Esophagus squamous epithelium (tissue), 5 donors: ENCODE measurements around the gene BAHCC1. TPM values are rescaled to one million over a fixed set of nuclear protein-coding genes. Genes with fewer than 3 reads are reported as not detected.

Source experiments
- DNase-seq: peaks from one replicate; lab custom pipeline; 2025; lab: John Stamatoyannopoulos, UW
- H3K27ac ChIP-seq, 4 donors: fragments of 200-600 bp; sonication (generic); one replicate each; pipeline ENCODE4 v1.5.1; 2016 to 2019; ENCODE audit warnings: mild to moderate bottlenecking in 1 of 4
- H3K27me3 ChIP-seq, 4 donors: fragments of 200-600 bp; sonication (generic); 1 replicate in 3 of 4; 2 replicates in 1 of 4; pipeline versions ENCODE4 v1.5.1 to v1.6.0; 2017 to 2021; ENCODE audit warnings: antibody characterized with exemption in 1 of 4
- H3K36me3 ChIP-seq, 3 donors: fragments of 200-600 bp; sonication (generic); one replicate each; pipeline ENCODE4 v1.5.1; 2016 to 2019
- H3K4me1 ChIP-seq, 3 donors: fragments of 200-600 bp; sonication (generic); one replicate each; pipeline ENCODE4 v1.5.1; 2017 to 2019
- H3K4me3 ChIP-seq, 4 donors: fragments of 200-600 bp; sonication (generic); 1 replicate in 3 of 4; 2 replicates in 1 of 4; pipeline ENCODE4 v1.5.1; 2016 to 2019; ENCODE audit warnings: mild to moderate bottlenecking in 2 of 4, moderate library complexity in 1 of 4
- H3K9me3 ChIP-seq, 3 donors: fragments of 200-600 bp; sonication (generic); one replicate each; pipeline ENCODE4 v1.5.1; 2016 to 2019
- CTCF ChIP-seq, 6 experiments: fragments of 450-650 bp in 4 of 6; fragments of 200-600 bp in 2 of 6; sonication (generic) in 2 of 6; IDR thresholded peaks; one replicate each; pipeline ENCODE4 v1.5.1; 2016 to 2019; ENCODE audit warnings: antibody characterized with exemption in 6 of 6, mild to moderate bottlenecking in 4 of 6, moderate library complexity in 4 of 6
- POLR2A ChIP-seq, 4 donors: fragments of 450-650 bp; IDR thresholded peaks; one replicate each; pipeline ENCODE4 v1.6.1; 2017; ENCODE audit warnings: antibody characterized with exemption in 4 of 4, mild to moderate bottlenecking in 4 of 4, moderate library complexity in 3 of 4
- WGBS, 2 donors: methylation state at CpG; one replicate each; pipeline ENCODE4 v1.1.5; 2018; 5-methylcytosine and 5-hydroxymethylcytosine counted together
- intact Hi-C: fragments of 100-400 bp; cut with DNase I; formaldehyde crosslinking; loops from one replicate; pipeline ENCODE4 v1.15.0; 2022
- total RNA-seq, 4 donors: library from RNA; depleted of rRNA; stranded (reverse); fragments of >200 nt; gene quantifications; one replicate each; pipeline ENCODE4 v1.1.0, GENCODE V29; 2016
- donor health status: DM: yes; HTN: yes; CAD: no.

Gene BAHCC1
- total RNA-seq, 4 donors from 2014 or later = 3.8 to 10.6 (median 5.4) TPM

GRCh38 chr17:81462506-81463125, 67.4 kb downstream of the BAHCC1 start:
- no peak for TF ChIP-seq POLR2A (IDR thresholded peaks at IDR 0.05)
- no peak for TF ChIP-seq CTCF (IDR thresholded peaks at IDR 0.05)
- peaks cover 0 to 11% (median 3%) of the 10 kb centered on the region in 3 donors for H3K4me1 ChIP-seq
- H3K27me3 ChIP-seq = no peaks in the 10 kb centered on the region
- 97 to 98% methylated on average over 17 of the region's 33 CpGs for WGBS, 2 donors
- H3K27ac ChIP-seq = no peak overlapping the region
- H3K36me3 ChIP-seq = peaks cover 0 to 57% (median 0%) of the 10 kb centered on the region in 3 donors
- H3K4me3 ChIP-seq = no peak overlapping the region
- DNase-seq = no peak
- H3K9me3 ChIP-seq = no peaks in the 10 kb centered on the region
- intact Hi-C loops = no loop called here

DNA sequence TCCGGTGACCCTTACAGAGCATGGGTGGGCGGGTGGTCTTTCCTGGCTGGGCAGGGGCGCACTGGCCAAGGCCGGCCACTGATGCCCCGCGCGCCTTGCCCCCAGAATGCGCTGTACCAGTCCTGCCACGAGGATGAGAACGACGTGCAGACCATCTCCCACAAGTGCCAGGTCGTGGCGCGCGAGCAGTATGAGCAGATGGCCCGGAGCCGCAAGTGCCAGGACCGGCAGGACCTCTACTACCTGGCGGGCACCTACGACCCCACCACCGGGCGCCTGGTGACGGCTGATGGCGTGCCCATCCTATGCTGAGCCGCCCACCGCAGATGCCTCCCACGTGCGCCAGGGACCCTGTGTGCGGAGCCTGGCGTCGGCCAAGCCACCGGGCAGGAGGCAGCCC, 68.2 kb downstream of the BAHCC1 start:
- DNase-seq = no peak
- Histone ChIP-seq H3K9me3 (no peaks in the 10 kb centered on the region), H3K4me3 (no peak overlapping the region), H3K36me3 (peaks cover 0 to 52% (median 0%) of the 10 kb centered on the region in 3 donors), H3K27ac (no peak overlapping the region), H3K27me3 (no peaks in the 10 kb centered on the region), H3K4me1 (peaks cover 0 to 11% (median 3%) of the 10 kb centered on the region in 3 donors)
- intact Hi-C loops = no loop called here
- TF ChIP-seq CTCF (IDR thresholded peaks at IDR 0.05) (no peak), POLR2A (IDR thresholded peaks at IDR 0.05) (no peak)
- WGBS, 2 donors = 100% methylated on average over 5 of the region's 32 CpGs; no CpG with 5 or more reads in 1 of the 2 donors

DNA sequence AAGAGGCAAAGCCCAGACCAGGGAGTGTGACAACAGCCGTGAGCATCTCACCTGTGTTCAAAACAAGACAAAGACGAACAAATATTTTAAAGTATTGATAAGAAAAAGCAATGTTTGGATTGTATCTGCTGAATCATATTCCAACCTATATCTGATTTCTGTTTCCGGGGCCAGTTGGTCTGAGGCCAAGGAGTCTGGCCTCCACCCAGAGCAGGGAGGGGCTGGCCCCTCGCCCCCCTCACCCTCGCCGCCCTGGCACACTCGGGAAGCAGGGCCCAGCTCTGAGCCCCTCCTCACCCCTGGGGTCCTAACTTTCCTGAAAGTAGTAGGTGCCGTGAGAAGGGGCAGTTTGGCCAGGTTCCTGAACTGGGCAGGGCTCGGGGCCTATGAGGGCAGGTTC, 69.3 kb downstream of the BAHCC1 start:
- WGBS, 2 donors = 69 to 77% methylated on average over 7 to 9 of the region's 9 CpGs
- Histone ChIP-seq H3K4me1 (peaks cover 0 to 11% (median 3%) of the 10 kb centered on the region in 3 donors), H3K36me3 (peaks cover 0 to 42% (median 0%) of the 10 kb centered on the region in 3 donors), H3K4me3 (no peak overlapping the region), H3K9me3 (no peaks in the 10 kb centered on the region), H3K27me3 (no peaks in the 10 kb centered on the region), H3K27ac (no peak overlapping the region)
- intact Hi-C loops = no loop called here
- no peak for DNase-seq
- TF ChIP-seq CTCF (IDR thresholded peaks at IDR 0.05) = no peak
- no peak for TF ChIP-seq POLR2A (IDR thresholded peaks at IDR 0.05)

DNA sequence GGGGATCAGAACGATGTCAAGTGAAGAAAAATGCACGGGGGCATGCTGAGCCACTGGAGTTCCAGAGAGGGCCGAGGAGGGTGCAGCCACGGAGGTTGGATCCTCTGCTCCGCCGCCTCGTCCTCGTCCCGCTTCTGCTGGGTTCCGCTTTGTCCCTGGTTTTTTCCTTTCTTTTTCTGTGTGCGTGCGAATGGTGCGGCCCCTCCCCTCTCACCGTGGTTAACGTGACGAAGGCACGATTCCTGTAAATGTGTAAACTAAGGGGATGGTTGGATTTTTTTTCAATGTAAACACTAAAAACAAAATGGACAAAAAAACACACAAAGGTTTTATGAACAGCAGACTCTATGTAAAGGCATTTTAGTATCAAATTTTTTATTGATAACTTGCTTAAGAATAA, 70.7 kb downstream of the BAHCC1 start:
- 82 to 86% methylated on average over 16 of the region's 17 CpGs for WGBS, 2 donors
- intact Hi-C loops = no loop called here
- Histone ChIP-seq H3K36me3 (peaks cover 0 to 30% (median 0%) of the 10 kb centered on the region in 3 donors), H3K9me3 (no peaks in the 10 kb centered on the region), H3K27ac (no peak overlapping the region), H3K27me3 (no peaks in the 10 kb centered on the region), H3K4me3 (no peak overlapping the region), H3K4me1 (peaks cover 0 to 6% (median 0%) of the 10 kb centered on the region in 3 donors)
- TF ChIP-seq POLR2A (IDR thresholded peaks at IDR 0.05) (no peak), CTCF (IDR thresholded peaks at IDR 0.05) (no peak)
- DNase-seq = no peak

GRCh38 chr17:81466564-81467472, 71.6 kb downstream of the BAHCC1 start:
- Histone ChIP-seq H3K4me3 (no peak overlapping the region), H3K27ac (no peak overlapping the region), H3K36me3 (peaks cover 0 to 21% (median 0%) of the 10 kb centered on the region in 3 donors), H3K4me1 (peaks cover 0 to 10% (median 0%) of the 10 kb centered on the region in 3 donors), H3K9me3 (no peaks in the 10 kb centered on the region), H3K27me3 (no peaks in the 10 kb centered on the region)
- intact Hi-C loops = no loop called here
- TF ChIP-seq POLR2A (IDR thresholded peaks at IDR 0.05) = no peak
- no peak for TF ChIP-seq CTCF (IDR thresholded peaks at IDR 0.05)
- DNase-seq = no peak
- 86 to 87% methylated on average over 9 to 11 of the region's 33 CpGs for WGBS, 2 donors
